BE2C (cell line): ENCODE results near the gene OPA3.
A peak's percentile ranks its signal among the peaks of the same experiment; 100 is the strongest.
"Not testable (repeated sequence)": the region's sequence is repeated elsewhere in the genome, so short reads cannot be mapped to it uniquely, and the experiment has no call there.

Experiments
- DNase-seq: peaks from one replicate; pipeline ENCODE4 v3.0.0-alpha.2; 2020
- H3K27me3 ChIP-seq: fragments of 250-450 bp; sonication (Bioruptor Pico); 2 replicates; pipeline ENCODE4 v1.5.1; 2020; ENCODE audit warnings: mild to moderate bottlenecking
- H3K36me3 ChIP-seq: fragments of 250-450 bp; sonication (Bioruptor Pico); 2 replicates; pipeline ENCODE4 v1.5.1; 2020; ENCODE audit warnings: mild to moderate bottlenecking
- H3K4me1 ChIP-seq: fragments of 250-450 bp; sonication (Bioruptor Pico); 2 replicates; pipeline ENCODE4 v1.5.1; 2020
- H3K4me3 ChIP-seq: 2 replicates; pipeline ENCODE4 v1.5.1; 2011; ENCODE audit warnings: low read depth, low read length
- H3K9me3 ChIP-seq: fragments of 250-450 bp; sonication (Bioruptor Pico); 2 replicates; pipeline ENCODE4 v1.5.1; 2020
- CTCF ChIP-seq: IDR thresholded peaks from 2 replicates; pipeline ENCODE4 v1.5.1; 2012; ENCODE audit warnings: mild to moderate bottlenecking, low read depth, low read length

OPA3 gene

GRCh38 chr19:45621976-45622503 lies 37.4 kb upstream of the OPA3 start:
- Histone ChIP-seq H3K36me3 (no peaks in the 10 kb centered on the region), H3K4me1 (no peaks in the 10 kb centered on the region), H3K4me3 (no peak overlapping the region), H3K9me3 (no peaks in the 10 kb centered on the region), H3K27me3 (no peaks in the 10 kb centered on the region)
- no peak for DNase-seq
- TF ChIP-seq CTCF = no peak

- Histone ChIP-seq H3K9me3 (no peaks in the 10 kb centered on the region), H3K4me1 (peaks cover 1% of the 10 kb centered on the region), H3K27me3 (no peaks in the 10 kb centered on the region), H3K36me3 (no peaks in the 10 kb centered on the region), H3K4me3 (no peak overlapping the region)
- no peak for TF ChIP-seq CTCF
- DNase-seq = no peak
These were observed 36.8 kb upstream of the OPA3 start for GRCh38 chr19:45621389-45621788.

GRCh38 chr19:45616704-45617017 lies 32.1 kb upstream of the OPA3 start:
- Histone ChIP-seq H3K4me3 (no peak overlapping the region), H3K36me3 (no peaks in the 10 kb centered on the region), H3K27me3 (no peaks in the 10 kb centered on the region), H3K9me3 (no peaks in the 10 kb centered on the region), H3K4me1 (peaks cover 7% of the 10 kb centered on the region)
- TF ChIP-seq CTCF = no peak
- no peak for DNase-seq

GRCh38 chr19:45615795-45616703 lies 31.4 kb upstream of the OPA3 start:
- peak; percentile 99 for DNase-seq
- H3K27me3 ChIP-seq = no peaks in the 10 kb centered on the region
- peaks cover 7% of the 10 kb centered on the region for H3K4me1 ChIP-seq
- H3K9me3 ChIP-seq = no peaks in the 10 kb centered on the region
- H3K36me3 ChIP-seq = no peaks in the 10 kb centered on the region
- H3K4me3 ChIP-seq = peak overlapping the region; percentile 31
- TF ChIP-seq CTCF = no peak

- H3K4me3 ChIP-seq, H3K36me3 ChIP-seq, H3K27me3 ChIP-seq, DNase-seq, H3K4me1 ChIP-seq, H3K9me3 ChIP-seq: not testable (repeated sequence)
These were observed 30.5 kb upstream of the OPA3 start for GRCh38 chr19:45615056-45615455.

GRCh38 chr19:45613926-45614725 lies 29.5 kb upstream of the OPA3 start:
- H3K9me3 ChIP-seq = no peaks in the 10 kb centered on the region
- no peak for TF ChIP-seq CTCF
- no peak for DNase-seq
- H3K36me3 ChIP-seq = no peaks in the 10 kb centered on the region
- no peaks in the 10 kb centered on the region for H3K27me3 ChIP-seq
- H3K4me1 ChIP-seq = peaks cover 7% of the 10 kb centered on the region
- H3K4me3 ChIP-seq = no peak overlapping the region
